Measurements from ENCODE around the gene ME3.

Gene ME3

GRCh38 chr11:86692746-86693145, 20.3 kb upstream of the ME3 start:
- no peak for DNase-seq (ENCODE audit: low spot score)

- no peak for DNase-seq (ENCODE audit: low spot score)
Measured at GRCh38 chr11:86692317-86692716, 19.9 kb upstream of the ME3 start.

DNA sequence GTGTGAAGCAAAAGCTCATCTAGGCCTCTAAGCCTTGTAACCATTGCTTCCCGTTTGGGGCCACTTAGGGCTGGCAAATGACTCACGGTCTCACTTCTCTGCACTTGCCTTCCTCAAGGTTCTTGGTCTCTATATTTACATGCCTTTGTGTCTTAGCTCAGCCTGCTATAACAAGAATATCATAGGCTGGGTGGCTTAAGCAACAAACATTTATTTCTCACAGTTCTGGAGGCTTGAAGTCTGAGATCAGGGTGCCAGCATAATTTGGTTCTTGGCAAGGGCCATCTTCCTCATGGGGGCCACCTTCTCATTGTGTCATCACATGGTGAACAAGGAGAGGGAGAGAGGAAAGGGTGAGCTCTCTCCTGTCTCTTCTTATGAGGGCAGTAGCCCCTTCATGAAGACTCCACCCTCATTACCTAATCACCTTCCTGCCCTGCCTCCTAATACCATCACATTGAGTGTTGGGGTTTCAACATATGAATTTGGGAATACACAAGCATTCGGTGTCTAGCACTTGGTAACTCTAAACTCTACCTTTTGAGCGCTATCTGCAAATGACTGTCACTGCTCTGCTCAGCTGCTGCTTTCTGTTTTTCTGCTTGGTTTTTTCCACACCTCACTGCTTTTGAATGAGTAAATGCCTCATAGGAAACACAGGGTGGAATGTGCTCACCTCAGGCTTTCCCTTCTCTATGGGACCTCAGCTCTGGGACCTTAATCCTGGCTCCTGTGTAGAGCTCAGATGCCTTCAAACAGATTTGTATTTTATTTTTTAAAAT, 16.2 kb upstream of the ME3 start:
- DNase-seq (ENCODE audit: low spot score): no peak

DNA sequence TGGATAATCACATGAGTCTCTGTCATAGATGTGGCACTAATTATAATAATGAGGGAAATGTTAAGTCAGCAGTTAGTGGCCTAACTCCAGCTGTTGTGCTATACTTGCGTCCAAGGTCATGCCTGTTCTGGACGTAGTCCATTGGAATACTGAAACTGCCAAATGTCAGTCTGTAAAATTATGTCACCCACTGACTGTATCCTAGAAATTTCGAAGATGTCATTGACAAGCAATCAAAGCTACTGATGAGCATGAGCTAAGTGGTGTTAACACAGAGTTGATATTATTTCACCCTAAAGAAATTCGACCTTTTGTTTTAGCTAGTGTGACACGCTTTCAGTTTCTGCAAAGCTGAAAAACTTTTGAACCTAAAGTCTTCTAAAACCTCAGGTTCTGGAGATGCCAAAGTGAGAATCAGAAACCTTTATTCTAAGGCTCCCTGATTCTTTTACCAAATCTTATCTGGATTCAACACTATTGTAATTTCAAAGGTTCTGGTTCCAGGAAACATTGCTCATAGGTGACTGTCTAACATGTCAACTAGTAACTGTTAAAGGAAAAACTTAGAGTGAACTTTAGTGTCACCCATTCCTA, 14.9 kb upstream of the ME3 start:
- DNase-seq (ENCODE audit: low spot score): no peak

GRCh38 chr11:86686531-86686930, 14.1 kb upstream of the ME3 start:
- no peak for DNase-seq (ENCODE audit: low spot score)

DNA sequence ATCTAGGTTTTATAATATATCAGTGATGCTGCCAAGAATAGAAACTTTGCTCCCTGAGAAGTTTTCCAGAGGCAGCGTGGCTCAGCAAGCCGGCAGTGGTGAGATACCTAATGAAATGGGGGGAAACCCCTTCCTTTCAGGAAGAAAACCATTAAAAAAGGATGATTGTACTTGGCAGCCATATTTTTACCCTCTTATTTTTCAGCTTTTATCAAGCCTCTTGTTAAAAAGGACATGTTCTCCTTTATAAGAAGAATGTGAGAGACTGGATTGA, 9.0 kb upstream of the ME3 start:
- DNase-seq (ENCODE audit: low spot score): no peak

- no peak for DNase-seq (ENCODE audit: low spot score)
Measured at GRCh38 chr11:86680716-86681482, 8.5 kb upstream of the ME3 start.

DNA sequence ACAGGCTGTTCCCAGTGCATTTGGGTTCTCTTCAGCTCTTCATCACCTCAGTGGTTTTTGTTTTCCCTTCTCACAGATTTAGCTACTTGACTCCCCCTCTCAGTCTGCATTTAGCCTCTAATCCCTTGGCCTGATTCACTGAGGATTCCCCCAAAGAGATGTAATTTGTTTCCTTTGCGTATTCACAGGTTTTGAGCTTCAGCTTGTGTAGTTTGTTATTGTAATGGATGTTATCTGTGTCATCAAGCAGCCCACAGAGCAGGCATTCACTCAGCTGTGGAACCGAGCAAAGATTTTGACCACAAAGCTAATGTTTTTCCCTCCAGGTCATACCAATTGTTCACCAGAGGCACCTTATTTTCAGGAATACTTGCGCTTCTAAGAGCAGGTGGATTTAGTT, 6.4 kb upstream of the ME3 start:
- DNase-seq (ENCODE audit: low spot score): no peak

DNA sequence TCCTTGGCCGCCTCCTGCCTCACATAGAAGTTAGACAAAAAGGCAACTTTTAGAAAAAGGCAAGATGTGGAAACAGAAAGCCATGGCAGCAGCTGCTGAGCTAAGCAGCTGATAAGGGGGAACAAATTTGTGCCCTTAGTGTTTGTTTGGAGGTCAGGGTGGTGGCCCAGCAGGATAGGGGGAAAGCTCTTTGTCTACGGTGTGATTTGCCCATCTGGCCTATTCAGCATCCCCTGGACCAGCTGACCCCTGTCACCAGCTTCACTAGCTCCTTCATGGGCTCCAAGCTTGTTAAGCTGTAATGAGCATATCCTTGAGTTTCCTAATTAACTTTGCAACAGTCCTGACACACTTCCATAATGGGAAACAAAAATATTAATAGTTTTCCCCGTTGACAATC, 5.9 kb upstream of the ME3 start:
- DNase-seq (ENCODE audit: low spot score): no peak

GRCh38 chr11:86676533-86677154, 4.2 kb upstream of the ME3 start:
- no peak for DNase-seq (ENCODE audit: low spot score)

DNA sequence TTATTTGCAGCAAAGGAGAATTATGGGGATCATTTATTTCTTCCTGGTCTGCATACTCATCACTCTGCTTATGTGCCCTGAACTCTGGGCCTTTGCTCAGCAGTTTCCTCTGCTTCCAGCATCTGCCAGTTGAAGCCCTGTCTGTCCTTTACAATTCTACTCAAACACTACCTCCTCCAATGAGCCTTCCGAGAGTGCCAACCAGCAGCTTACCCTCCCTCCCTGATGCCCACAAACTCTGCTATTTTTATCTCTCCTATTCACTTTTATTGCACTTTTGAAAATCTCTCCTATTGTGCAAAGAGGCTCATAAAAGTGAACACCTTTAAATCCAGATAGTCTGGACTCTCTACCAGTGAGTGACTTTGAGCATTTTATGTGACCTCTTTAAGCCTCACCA, 3.6 kb upstream of the ME3 start:
- DNase-seq (ENCODE audit: low spot score): no peak

DNA sequence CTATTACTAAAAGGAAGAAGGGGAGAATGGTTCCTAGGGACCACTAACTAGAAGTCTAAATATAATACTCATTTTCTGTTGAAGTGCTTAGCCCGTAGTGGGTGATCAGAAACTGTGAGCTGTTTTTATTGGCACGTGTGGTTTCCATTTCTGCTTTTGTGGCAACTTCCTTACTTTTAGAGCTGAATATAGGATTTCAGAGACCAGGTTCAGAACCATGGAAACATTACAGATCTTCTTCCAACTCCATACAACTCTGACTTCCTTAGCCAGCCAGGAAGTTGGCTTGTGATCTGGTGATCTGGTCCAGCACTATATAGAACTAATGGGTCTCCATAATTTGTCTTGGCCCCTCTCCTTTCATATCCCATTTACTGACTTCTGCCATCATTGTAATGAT, 2.6 kb upstream of the ME3 start:
- no peak for DNase-seq (ENCODE audit: low spot score)

DNA sequence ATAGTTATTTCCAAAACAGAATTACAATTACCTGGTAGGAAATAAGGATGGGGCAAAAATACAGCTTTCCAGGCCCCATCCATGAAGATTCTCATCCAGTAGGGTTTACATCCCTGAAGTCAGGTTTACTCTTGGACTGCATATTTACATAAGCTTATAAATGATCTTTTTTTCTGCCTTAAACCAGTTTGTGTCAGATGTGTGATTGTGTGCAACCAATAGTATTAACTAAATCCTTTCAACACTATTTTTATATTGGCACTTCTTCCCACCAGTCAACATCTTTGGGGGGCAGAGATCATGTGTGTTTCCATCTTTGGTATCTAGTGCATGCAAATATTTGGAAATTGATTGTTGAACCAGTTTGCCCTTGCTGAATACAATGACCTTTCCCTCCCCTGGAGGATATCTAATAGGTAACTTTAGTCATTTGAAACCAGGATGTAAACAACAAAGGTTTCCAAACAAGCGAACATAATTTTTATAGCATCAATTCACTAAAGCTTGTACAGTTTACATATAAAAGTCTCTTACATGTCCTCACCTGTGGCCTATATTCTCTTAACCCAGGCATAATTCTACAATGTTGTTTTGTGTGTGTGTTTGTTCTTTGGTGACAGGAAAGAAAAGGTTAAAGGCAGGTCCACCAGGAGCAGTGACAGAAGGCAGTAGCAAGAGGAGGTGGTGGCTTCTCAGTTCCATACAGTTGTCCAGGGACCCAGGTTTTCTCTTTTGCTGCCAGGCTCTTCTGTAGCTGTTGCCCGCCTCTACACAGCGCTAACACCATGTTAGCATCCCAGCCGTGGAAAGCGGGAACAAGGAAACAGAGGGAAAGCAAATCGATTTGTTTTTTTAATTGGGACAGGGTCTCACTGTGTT, 1.7 kb upstream of the ME3 start:
- no peak for DNase-seq (ENCODE audit: low spot score)

DNA sequence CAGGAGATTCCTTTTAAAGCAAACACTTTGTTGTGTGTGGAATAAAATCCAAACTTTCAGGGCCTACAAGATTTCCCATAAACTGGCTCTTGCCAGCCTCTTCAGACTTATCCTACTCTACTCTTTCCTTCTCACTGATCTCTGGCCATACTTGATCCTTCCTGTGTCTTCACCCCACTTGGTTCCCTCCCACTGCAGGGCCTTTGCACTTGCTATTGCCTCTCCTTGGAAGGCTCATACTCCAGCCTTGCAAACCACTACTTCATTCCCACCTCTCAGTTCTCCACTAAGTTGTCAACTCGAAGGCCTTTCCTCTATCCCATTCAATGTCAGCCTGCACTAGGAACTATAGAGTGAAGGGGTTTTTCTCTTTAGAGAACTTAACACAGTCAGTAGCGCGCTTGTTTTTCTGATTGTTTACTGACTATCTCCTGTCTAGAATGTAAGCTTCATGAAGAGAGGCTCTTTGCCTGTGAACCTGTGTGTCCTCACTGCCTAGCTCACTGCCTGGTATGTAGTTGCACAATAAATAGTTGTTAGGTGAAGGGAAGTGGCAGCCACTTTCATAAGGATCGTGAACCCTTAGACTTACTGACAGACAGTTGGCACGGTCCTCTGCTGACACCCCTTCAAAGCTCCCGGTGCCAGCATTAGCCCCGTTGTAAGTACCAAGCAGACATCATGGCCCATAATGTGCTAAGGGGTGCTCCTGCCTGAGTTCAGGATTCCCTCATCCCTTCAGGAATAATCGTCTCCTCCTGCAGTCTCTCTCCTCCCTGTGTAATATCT, 833 bp upstream of the ME3 start:
- no peak for DNase-seq (ENCODE audit: low spot score)

DNA sequence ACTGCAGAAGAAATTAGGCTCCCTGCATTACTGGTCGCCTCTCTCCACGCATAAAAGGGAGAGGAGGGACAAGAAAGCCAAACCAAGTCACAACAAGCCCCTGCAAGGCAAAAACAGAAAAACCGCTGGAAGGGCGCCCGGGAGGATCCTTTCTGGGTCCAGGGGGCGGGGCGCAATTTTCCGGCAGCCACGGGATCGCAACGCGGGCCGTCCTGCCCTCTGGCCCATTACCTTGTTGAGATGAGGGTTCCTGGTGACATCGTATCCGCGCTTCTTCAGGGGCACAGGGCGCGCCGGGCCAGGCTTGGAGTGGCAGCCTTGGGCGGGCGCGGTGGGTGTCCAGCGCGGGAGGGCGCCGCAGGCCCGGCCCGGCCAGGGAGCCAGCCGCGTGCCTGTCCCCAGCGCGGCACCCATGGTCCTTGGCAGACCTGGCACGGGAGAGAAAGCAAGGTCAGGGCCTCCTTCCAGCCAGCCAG, 847 bp downstream of the ME3 start:
- DNase-seq (ENCODE audit: low spot score): peak; percentile 82

DNA sequence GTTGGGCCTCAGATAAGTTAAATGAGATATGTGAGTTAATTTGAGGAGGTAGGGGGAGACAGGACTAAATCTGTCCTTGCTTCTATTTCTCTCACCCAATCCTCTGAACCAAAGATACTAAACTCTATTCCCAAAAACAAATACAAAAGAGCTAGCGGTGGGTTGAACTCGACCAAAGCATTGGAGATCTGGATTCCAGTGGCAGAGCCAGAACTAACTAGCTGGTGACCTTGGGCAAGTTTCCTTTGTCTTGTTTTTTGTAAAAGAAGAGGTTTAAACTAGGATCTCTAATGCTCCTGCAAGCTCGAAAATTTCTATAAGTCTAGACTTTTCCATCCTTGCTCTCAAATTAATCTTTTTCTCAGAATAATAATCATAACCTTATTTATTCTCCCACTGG, 1.5 kb downstream of the ME3 start:
- no peak for DNase-seq (ENCODE audit: low spot score)

GRCh38 chr11:86670181-86670580, 2.2 kb downstream of the ME3 start:
- DNase-seq (ENCODE audit: low spot score): no peak

GRCh38 chr11:86669424-86669823, 3.0 kb downstream of the ME3 start:
- DNase-seq (ENCODE audit: low spot score): no peak

DNA sequence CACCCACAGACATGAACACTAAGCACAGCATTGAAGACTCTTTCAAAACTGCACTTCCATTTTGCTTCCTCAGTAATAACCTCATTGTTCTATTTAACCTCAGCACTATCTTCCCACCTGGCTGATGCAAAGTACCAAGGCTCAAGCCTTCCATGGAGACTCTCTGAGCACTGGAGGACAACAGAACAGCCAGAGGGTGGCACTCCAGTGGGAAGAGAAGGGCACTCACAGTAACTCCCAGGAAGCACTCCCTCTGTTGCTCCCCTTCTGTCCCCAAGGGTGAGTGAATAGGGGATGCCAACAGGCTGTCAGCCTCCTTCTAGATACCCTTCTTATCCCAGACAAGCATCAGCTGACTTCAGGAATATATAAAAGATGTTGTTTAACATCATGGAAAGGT, 3.5 kb downstream of the ME3 start:
- no peak for DNase-seq (ENCODE audit: low spot score)

DNA sequence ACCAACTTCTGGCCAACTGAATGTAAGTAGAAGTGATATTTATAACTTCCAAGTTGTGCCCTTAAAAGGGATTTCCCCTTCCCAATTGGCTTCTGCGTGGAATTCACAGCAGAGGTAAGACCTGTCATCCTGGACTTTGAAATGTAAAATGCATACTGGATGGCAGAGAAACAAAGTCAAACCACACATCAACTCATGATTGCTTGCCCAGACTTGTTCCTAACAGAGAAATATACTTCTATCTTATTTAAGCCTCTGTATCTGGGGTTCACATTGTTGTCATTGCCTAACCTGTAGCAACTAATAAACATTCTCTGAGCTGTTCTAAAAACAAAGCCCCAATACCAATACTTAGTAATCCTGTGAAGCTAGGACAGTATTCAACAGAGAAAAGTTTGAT, 6.2 kb downstream of the ME3 start:
- DNase-seq (ENCODE audit: low spot score): no peak

GRCh38 chr11:86664930-86665329, 7.5 kb downstream of the ME3 start:
- no peak for DNase-seq (ENCODE audit: low spot score)

Data from left forelimb (tissue), 1 donor.